SU-DHL-6 (cell line): ENCODE measurements around the gene COX14.

Source experiments
- H2AFZ ChIP-seq: fragments of 200-600 bp; sonication (generic); 2 replicates; pipeline ENCODE4 v1.6.1; 2014; ENCODE audit warnings: low read depth, mild to moderate bottlenecking, moderate library complexity, mixed read lengths, antibody characterized with exemption, low read length; ENCODE audit not compliant: severe bottlenecking
- H3F3A ChIP-seq: fragments of 200-600 bp; shearing (Covaris generic); 2 replicates; pipeline ENCODE4 v1.6.0; 2016; ENCODE audit warnings: antibody characterized with exemption, mild to moderate bottlenecking; ENCODE audit not compliant: insufficient read depth
- H3K27ac ChIP-seq: fragments of 200-600 bp; sonication (generic); 2 replicates; pipeline ENCODE4 v1.5.1; 2016; ENCODE audit warnings: low read depth, mild to moderate bottlenecking, low read length, moderate library complexity, mixed read lengths
- H3K27me3 ChIP-seq: fragments of 200-600 bp; sonication (generic), shearing (Covaris generic); 2 replicates; pipeline ENCODE4 v1.6.0; 2014; ENCODE audit warnings: mild to moderate bottlenecking, low read length
- H3K36me3 ChIP-seq: fragments of 200-600 bp; sonication (generic); 2 replicates; pipeline ENCODE4 v1.6.1; 2014; ENCODE audit warnings: mild to moderate bottlenecking, low read length, mixed read lengths
- H3K4me2 ChIP-seq: fragments of 300-600, 200-600 bp; shearing (Covaris generic), sonication (generic); 2 replicates; pipeline ENCODE4 v1.6.0; 2014; ENCODE audit warnings: low read length, low read depth, mild to moderate bottlenecking; ENCODE audit not compliant: poor library complexity, severe bottlenecking
- H3K4me3 ChIP-seq: fragments of 200-600 bp; sonication (generic); 2 replicates; pipeline ENCODE4 v1.5.1; 2014; ENCODE audit warnings: antibody characterized with exemption, low read length, mild to moderate bottlenecking, mixed read lengths; ENCODE audit not compliant: insufficient read depth, poor library complexity, severe bottlenecking
- H3K79me2 ChIP-seq: fragments of 200-600 bp; sonication (generic); 2 replicates; pipeline ENCODE4 v1.6.1; 2014; ENCODE audit warnings: mild to moderate bottlenecking, low read length, moderate library complexity; ENCODE audit not compliant: insufficient read depth
- H3K9ac ChIP-seq: fragments of 200-600 bp; sonication (generic); 2 replicates; pipeline ENCODE4 v1.7.0; 2014; ENCODE audit warnings: mild to moderate bottlenecking, low read length
- H3K9me2 ChIP-seq: fragments of 200-600 bp; sonication (generic); replicated peaks from 2 replicates; pipeline ENCODE4 v1.6.1; 2014; ENCODE audit warnings: low read length; ENCODE audit not compliant: insufficient read depth
- H3K9me3 ChIP-seq: fragments of 200-600 bp; sonication (generic); 2 replicates; pipeline ENCODE4 v1.6.1; 2014; ENCODE audit warnings: low read length, mixed read lengths; ENCODE audit not compliant: insufficient read depth
- H4K20me1 ChIP-seq: fragments of 200-600 bp; sonication (generic); 2 replicates; pipeline ENCODE4 v1.6.1; 2014; ENCODE audit warnings: low read depth, mild to moderate bottlenecking, antibody characterized with exemption, low read length, moderate library complexity, mixed read lengths
- EZH2phosphoT487 ChIP-seq: fragments of 200-600 bp; sonication (generic), shearing (Covaris generic); conservative IDR thresholded peaks from 2 replicates; pipeline ENCODE4 v1.6.1; 2018; ENCODE audit warnings: mild to moderate bottlenecking, antibody characterized with exemption, low read length, moderate library complexity, mixed read lengths
- TF ChIP-seq, protein P1 (sequence below): fragments of 200-600 bp; sonication (generic); IDR thresholded peaks from one replicate; pipeline ENCODE4 v1.5.1; 2017; ENCODE audit warnings: antibody characterized with exemption, mild to moderate bottlenecking, low read length, moderate library complexity; ENCODE audit not compliant: insufficient read depth, poor library complexity, severe bottlenecking

Gene COX14

DNA sequence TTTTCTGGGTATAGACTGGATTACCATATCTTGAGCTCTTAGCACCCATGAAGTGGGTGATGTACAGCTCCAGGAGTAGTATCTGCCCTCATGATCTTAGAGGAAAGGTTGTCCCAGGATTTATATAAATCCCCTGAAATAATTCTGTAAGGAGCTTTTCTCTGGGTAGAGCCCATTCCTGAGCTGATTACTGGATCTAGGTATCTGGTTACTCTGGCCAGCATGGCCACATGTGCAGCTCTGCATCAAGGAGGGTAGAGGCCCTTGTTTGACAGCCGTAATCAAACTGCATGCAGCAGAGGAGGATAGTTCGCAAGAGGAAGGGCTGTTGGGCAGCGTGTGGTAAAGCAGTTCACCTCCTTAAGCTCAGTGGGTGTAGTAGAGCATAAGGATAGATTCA lies 8.5 kb downstream of the COX14 start:
- peaks cover 29% of the 10 kb centered on the region for H3K79me2 ChIP-seq
- no peaks in the 10 kb centered on the region for H3F3A ChIP-seq
- H3K9me3 ChIP-seq = no peaks in the 10 kb centered on the region
- no peaks in the 10 kb centered on the region for H4K20me1 ChIP-seq
- no peak overlapping the region for H3K27ac ChIP-seq
- H3K27me3 ChIP-seq = no peaks in the 10 kb centered on the region
- no peak overlapping the region for H3K4me3 ChIP-seq
- H3K36me3 ChIP-seq = no peaks in the 10 kb centered on the region
- TF ChIP-seq, protein P1, sequence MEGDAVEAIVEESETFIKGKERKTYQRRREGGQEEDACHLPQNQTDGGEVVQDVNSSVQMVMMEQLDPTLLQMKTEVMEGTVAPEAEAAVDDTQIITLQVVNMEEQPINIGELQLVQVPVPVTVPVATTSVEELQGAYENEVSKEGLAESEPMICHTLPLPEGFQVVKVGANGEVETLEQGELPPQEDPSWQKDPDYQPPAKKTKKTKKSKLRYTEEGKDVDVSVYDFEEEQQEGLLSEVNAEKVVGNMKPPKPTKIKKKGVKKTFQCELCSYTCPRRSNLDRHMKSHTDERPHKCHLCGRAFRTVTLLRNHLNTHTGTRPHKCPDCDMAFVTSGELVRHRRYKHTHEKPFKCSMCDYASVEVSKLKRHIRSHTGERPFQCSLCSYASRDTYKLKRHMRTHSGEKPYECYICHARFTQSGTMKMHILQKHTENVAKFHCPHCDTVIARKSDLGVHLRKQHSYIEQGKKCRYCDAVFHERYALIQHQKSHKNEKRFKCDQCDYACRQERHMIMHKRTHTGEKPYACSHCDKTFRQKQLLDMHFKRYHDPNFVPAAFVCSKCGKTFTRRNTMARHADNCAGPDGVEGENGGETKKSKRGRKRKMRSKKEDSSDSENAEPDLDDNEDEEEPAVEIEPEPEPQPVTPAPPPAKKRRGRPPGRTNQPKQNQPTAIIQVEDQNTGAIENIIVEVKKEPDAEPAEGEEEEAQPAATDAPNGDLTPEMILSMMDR = no peak
- no peak for TF ChIP-seq EZH2phosphoT487
- H3K9me2 ChIP-seq = no peaks in the 10 kb centered on the region
- H3K4me2 ChIP-seq = no peak overlapping the region
- H3K9ac ChIP-seq = no peak overlapping the region
- H2AFZ ChIP-seq = no peak overlapping the region

DNA sequence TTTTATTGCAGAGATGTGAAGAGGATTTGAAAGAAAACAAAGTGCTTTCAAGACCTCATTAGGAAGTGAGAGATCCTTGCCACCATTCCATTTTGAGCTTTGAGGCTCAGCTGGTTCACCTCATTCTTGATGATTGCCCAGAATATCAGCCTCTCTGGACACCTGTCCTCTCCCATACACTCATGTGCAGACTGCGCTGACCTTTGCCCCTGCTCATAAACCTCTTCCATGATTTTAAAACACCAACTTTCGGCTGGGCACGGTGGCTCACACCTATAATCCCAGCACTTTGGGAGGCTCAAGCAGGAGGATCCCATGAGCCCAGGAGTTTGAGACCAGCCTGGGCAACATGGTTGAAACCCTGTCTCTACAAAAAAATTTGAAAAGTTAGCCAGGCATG lies 8.9 kb downstream of the COX14 start:
- H3K79me2 ChIP-seq = peaks cover 24% of the 10 kb centered on the region
- no peak overlapping the region for H3K9ac ChIP-seq
- TF ChIP-seq, protein P1 = no peak
- no peak for TF ChIP-seq EZH2phosphoT487
- no peaks in the 10 kb centered on the region for H3K36me3 ChIP-seq
- H3K9me3 ChIP-seq = no peaks in the 10 kb centered on the region
- no peaks in the 10 kb centered on the region for H3K27me3 ChIP-seq
- H2AFZ ChIP-seq = no peak overlapping the region
- H3K9me2 ChIP-seq = no peaks in the 10 kb centered on the region
- H3K4me2 ChIP-seq = no peak overlapping the region
- no peak overlapping the region for H3K27ac ChIP-seq
- no peaks in the 10 kb centered on the region for H3F3A ChIP-seq
- no peaks in the 10 kb centered on the region for H4K20me1 ChIP-seq
- no peak overlapping the region for H3K4me3 ChIP-seq

DNA sequence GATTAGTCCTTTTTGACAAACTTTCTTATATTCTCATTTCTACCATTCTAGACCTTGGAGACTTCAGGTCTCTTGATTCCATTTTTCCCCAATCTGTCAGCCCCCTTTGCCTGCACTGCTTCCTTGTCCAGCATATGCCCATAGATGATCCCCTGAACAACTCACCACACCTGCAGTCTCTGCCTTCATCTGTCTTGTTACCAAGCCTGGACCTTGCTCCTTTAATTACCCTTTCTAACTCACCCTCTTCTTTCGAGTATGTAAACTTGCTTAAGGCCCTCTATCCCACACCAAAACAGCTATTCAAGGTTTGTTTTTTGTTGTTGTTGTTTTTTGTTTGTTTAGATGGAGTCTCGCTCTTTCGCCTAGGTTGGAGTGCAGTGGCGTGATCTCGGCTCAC lies 9.6 kb downstream of the COX14 start:
- H3K79me2 ChIP-seq = peaks cover 17% of the 10 kb centered on the region
- H3K36me3 ChIP-seq = no peaks in the 10 kb centered on the region
- no peak overlapping the region for H3K4me2 ChIP-seq
- H3K9ac ChIP-seq = no peak overlapping the region
- no peak overlapping the region for H2AFZ ChIP-seq
- no peaks in the 10 kb centered on the region for H4K20me1 ChIP-seq
- TF ChIP-seq, protein P1 = no peak
- no peak for TF ChIP-seq EZH2phosphoT487
- H3K27ac ChIP-seq = no peak overlapping the region
- no peaks in the 10 kb centered on the region for H3K9me2 ChIP-seq
- H3K27me3 ChIP-seq = no peaks in the 10 kb centered on the region
- H3F3A ChIP-seq = no peaks in the 10 kb centered on the region
- no peaks in the 10 kb centered on the region for H3K9me3 ChIP-seq
- H3K4me3 ChIP-seq = no peak overlapping the region

DNA sequence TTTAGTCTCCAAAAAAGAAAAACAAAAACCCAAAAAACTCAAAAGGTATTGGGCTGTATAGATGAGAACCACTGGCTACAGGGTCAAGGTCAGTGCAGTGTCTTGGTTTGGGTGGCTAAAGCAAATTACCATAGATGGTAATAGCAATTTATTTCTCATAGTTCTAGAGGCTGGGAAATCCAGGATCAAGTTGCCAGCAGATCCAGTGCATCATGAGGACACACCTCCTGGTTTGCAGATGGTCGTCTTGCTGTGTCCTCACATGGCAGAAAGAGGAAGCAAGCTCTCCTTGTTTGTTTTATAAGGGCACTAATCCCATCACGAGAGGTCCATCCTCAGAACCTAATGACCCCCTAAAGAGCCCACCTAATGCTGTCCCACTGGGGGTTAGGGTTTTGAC lies 11.2 kb downstream of the COX14 start:
- no peak for TF ChIP-seq EZH2phosphoT487
- TF ChIP-seq, protein P1 = no peak
- H3K4me3 ChIP-seq = no peak overlapping the region
- H3K9me3 ChIP-seq = no peaks in the 10 kb centered on the region
- H3K4me2 ChIP-seq = no peak overlapping the region
- H3K9ac ChIP-seq = no peak overlapping the region
- H2AFZ ChIP-seq = no peak overlapping the region
- H4K20me1 ChIP-seq = no peaks in the 10 kb centered on the region
- H3K27me3 ChIP-seq = no peaks in the 10 kb centered on the region
- H3K27ac ChIP-seq = no peak overlapping the region
- H3K9me2 ChIP-seq = no peaks in the 10 kb centered on the region
- peaks cover 7% of the 10 kb centered on the region; the same call in 1 of the 2 replicates for H3K79me2 ChIP-seq
- H3F3A ChIP-seq = no peaks in the 10 kb centered on the region
- H3K36me3 ChIP-seq = no peaks in the 10 kb centered on the region
